ENCODE measurements around the gene CIB4. TPM values are rescaled to one million over a fixed set of nuclear protein-coding genes. Genes with fewer than 3 reads are reported as not detected.

The CIB4 gene
- total and polyA plus RNA-seq, 2 of the 4 experiments (the other 2 are of a cell fraction) = not detected

- no peak overlapping the region for H3K4me3 ChIP-seq (ENCODE audit: insufficient read depth, low read depth, low read length)
- no peak overlapping the region for H3K9ac ChIP-seq (ENCODE audit: low read depth, low read length)
- DNase-seq (no peak), ATAC-seq (ENCODE audit: low read depth) (no peak)
- no peak overlapping the region for H2BK15ac ChIP-seq (ENCODE audit: low read depth, low read length)
- H4K8ac ChIP-seq (ENCODE audit: low read depth in 2 of 2, low read length in 2 of 2) = no peak overlapping the region
- no CpG with 5 or more reads among the region's 8 CpGs for WGBS, 2 experiments (ENCODE audit: extremely low coverage in 2 of 2, insufficient read length in 1 of 2)
- in situ Hi-C loops (cut with MboI; ENCODE audit: low sequenced_read_pairs) (no loop called here), dilution Hi-C loops (cut with HindIII; ENCODE audit: low sequenced_read_pairs, unreplicated experiment) (no loop called here), intact Hi-C loops (cut with micrococcal nuclease) (no loop called here)
- H3K56ac ChIP-seq (ENCODE audit: extremely low read depth, insufficient read depth, low read length) = no peak overlapping the region
- no peaks in the 10 kb centered on the region for H3K36me3 ChIP-seq (ENCODE audit: control insufficient read depth, insufficient read depth, low read length)
- BruUV-seq (replicated peaks) = no TSS peak
- peaks cover 2% of the 10 kb centered on the region; the same call in 1 of the 2 replicates for H3K4me1 ChIP-seq (ENCODE audit: control insufficient read depth, insufficient read depth, low read length)
- H3K14ac ChIP-seq (replicated peaks; ENCODE audit: low read depth, low read length) = no peak overlapping the region
- no peak for TF ChIP-seq ELK1 (IDR thresholded peaks at IDR 0.05; ENCODE audit: borderline replicate concordance, low read depth, low read length)
- TF ChIP-seq POLR2A (IDR thresholded peaks at IDR 0.05; ENCODE audit: low read depth, low read length) = no peak
- TF ChIP-seq CTCF (conservative IDR thresholded peaks at IDR 0.05; ENCODE audit: low read depth, low read length) = no peak
- TF ChIP-seq CEBPB (IDR thresholded peaks at IDR 0.05; ENCODE audit: low read depth, low read length) = no peak
- no peak for TF ChIP-seq NFE2L2 (IDR thresholded peaks at IDR 0.05; ENCODE audit: low read depth, low read length)
- TF ChIP-seq RFX5 (IDR thresholded peaks at IDR 0.05; ENCODE audit: low read depth, low read length) = no peak
- no peak for TF ChIP-seq RAD21 (IDR thresholded peaks at IDR 0.05; ENCODE audit: low read length)
- TF ChIP-seq CHD1 (IDR thresholded peaks at IDR 0.05; ENCODE audit: low read depth, low read length) = no peak
- TF ChIP-seq MXI1 (IDR thresholded peaks at IDR 0.05; ENCODE audit: borderline replicate concordance, low read depth, low read length) = no peak
- TF ChIP-seq MAZ (IDR thresholded peaks at IDR 0.05; ENCODE audit: borderline replicate concordance, low read depth, low read length) = no peak
- no peak for TF ChIP-seq FOS (IDR thresholded peaks at IDR 0.05; ENCODE audit: low read depth, low read length)
- TF ChIP-seq USF2 (IDR thresholded peaks at IDR 0.05; ENCODE audit: low read depth, low read length) = no peak
- TF ChIP-seq RCOR1 (IDR thresholded peaks at IDR 0.05; ENCODE audit: insufficient replicate concordance, low read length) = no peak
- TF ChIP-seq MAFK (IDR thresholded peaks at IDR 0.05; ENCODE audit: low read depth, low read length) = no peak
- TF ChIP-seq BHLHE40 (IDR thresholded peaks at IDR 0.05; ENCODE audit: low read depth, low read length) = no peak
- no peak for TF ChIP-seq SMC3 (IDR thresholded peaks at IDR 0.05; ENCODE audit: low read depth, low read length)
- H4K20me1 ChIP-seq (ENCODE audit: insufficient read depth, low read length) = no peaks in the 10 kb centered on the region
- H3K23ac ChIP-seq (ENCODE audit: low read depth, low read length) = no peak overlapping the region
- peaks cover 41% of the 10 kb centered on the region for H3K27me3 ChIP-seq (ENCODE audit: control insufficient read depth, insufficient read depth, low read length)
- CTCF ChIA-PET = no interaction called here
- H4K5ac ChIP-seq (ENCODE audit: low read depth, low read length) = no peak overlapping the region
- H3K9me1 ChIP-seq (ENCODE audit: insufficient read depth, low read length) = no peaks in the 10 kb centered on the region
- H3K9me3 ChIP-seq (ENCODE audit: control insufficient read depth, insufficient read depth, low read length) = no peaks in the 10 kb centered on the region
- no peak overlapping the region for H3K4ac ChIP-seq (ENCODE audit: low read depth, low read length)
- POLR2A ChIA-PET (ENCODE audit: unreplicated experiment) = no interaction called here
- no peaks in the 10 kb centered on the region for H3K79me1 ChIP-seq (ENCODE audit: low read depth in 1 of 2, low read length in 2 of 2)
- no peak overlapping the region for H3K4me2 ChIP-seq (ENCODE audit: low read depth, low read length)
- H4K91ac ChIP-seq (ENCODE audit: insufficient read depth, low read depth, low read length) = no peak overlapping the region
- H2AK5ac ChIP-seq (ENCODE audit: low read depth, low read length) = no peak overlapping the region
- H3K18ac ChIP-seq (ENCODE audit: low read depth, low read length) = no peak overlapping the region
- no peak overlapping the region for H2BK5ac ChIP-seq (ENCODE audit: low read depth, low read length, poor library complexity, severe bottlenecking)
- H2AK9ac ChIP-seq (replicated peaks; ENCODE audit: low read depth, low read length, poor library complexity) = no peak overlapping the region
- H2BK20ac ChIP-seq (ENCODE audit: low read depth, low read length) = no peak overlapping the region
- H2AFZ ChIP-seq (replicated peaks; ENCODE audit: low read length, poor library complexity) = no peak overlapping the region
- H3K27ac ChIP-seq (ENCODE audit: insufficient read depth, low read length) = no peak overlapping the region
- no peak overlapping the region for H2BK120ac ChIP-seq (ENCODE audit: low read depth, low read length)
Observed at GRCh38 chr2:26639685-26640243, 1.4 kb downstream of the CIB4 start.

All from IMR-90 (cell line).